OCI-LY7 (cell line): Measurements from ENCODE around the gene RNF208. TPM values are rescaled to one million over a fixed set of nuclear protein-coding genes. Genes with fewer than 3 reads are reported as not detected.

ENCODE experiments used
- BruUV-seq: library from RNA; stranded (reverse); fragments of 400-500 nt; replicated peaks from 2 replicates; lab custom pipeline; 2021; lab: Mats Ljungman, UMichigan
- CTCF ChIA-PET: fragments of 300-600 bp; sonication (Branson Sonifier 250); formaldehyde crosslinking; loops from one replicate; lab custom pipeline; 2022; ENCODE audit warnings: antibody characterized with exemption; ENCODE audit not compliant: unreplicated experiment; lab: Charles Lee
- POLR2A ChIA-PET: fragments of 300-600 bp; sonication (Branson Sonifier 250); formaldehyde crosslinking; loops from one replicate; lab custom pipeline; 2022; ENCODE audit warnings: antibody characterized with exemption; lab: Charles Lee
- DNase-seq: peaks from one replicate; pipeline ENCODE4 v3.0.0-alpha.2; 2015; ENCODE audit warnings: low spot score
- H2AFZ ChIP-seq: fragments of 200-600 bp; sonication (generic), shearing (Covaris generic); 2 replicates; pipeline ENCODE4 v1.6.1; 2014; ENCODE audit warnings: mild to moderate bottlenecking, antibody characterized with exemption, low read length, moderate library complexity
- H3K27ac ChIP-seq: fragments of 200-600 bp; sonication (generic); 2 replicates; pipeline ENCODE4 v1.5.1; 2014; ENCODE audit warnings: mixed run types, low read depth, mild to moderate bottlenecking, moderate library complexity, low read length, inconsistent platforms; ENCODE audit not compliant: poor library complexity, severe bottlenecking
- H3K36me3 ChIP-seq: fragments of 200-600 bp; sonication (generic); 2 replicates; pipeline ENCODE4 v1.6.1; 2014; ENCODE audit warnings: mild to moderate bottlenecking, antibody characterized with exemption, low read length, moderate library complexity, mixed read lengths; ENCODE audit not compliant: insufficient read depth
- H3K4me1 ChIP-seq: fragments of 200-600 bp; sonication (generic); 2 replicates; pipeline ENCODE4 v1.5.1; 2014; ENCODE audit warnings: mild to moderate bottlenecking, low read length; ENCODE audit not compliant: insufficient read depth, poor library complexity, severe bottlenecking
- H3K4me2 ChIP-seq: fragments of 200-600 bp; sonication (generic); 2 replicates; pipeline ENCODE4 v1.6.1; 2014; ENCODE audit warnings: mild to moderate bottlenecking, low read length
- H3K4me3 ChIP-seq: fragments of 200-600 bp; sonication (generic); 2 replicates; pipeline ENCODE4 v1.5.1; 2014; ENCODE audit warnings: mild to moderate bottlenecking, low read depth, low read length; ENCODE audit not compliant: poor library complexity, severe bottlenecking
- H3K79me2 ChIP-seq: fragments of 200-600 bp; sonication (generic); 2 replicates; pipeline ENCODE4 v1.6.1; 2016; ENCODE audit warnings: low read depth, mild to moderate bottlenecking, low read length, moderate library complexity, mixed read lengths; ENCODE audit not compliant: insufficient read depth
- H3K9me2 ChIP-seq: fragments of 200-600 bp; sonication (generic); 2 replicates; pipeline ENCODE4 v1.6.1; 2016; ENCODE audit warnings: mild to moderate bottlenecking, low read length, mixed read lengths; ENCODE audit not compliant: insufficient read depth
- H3K9me3 ChIP-seq: fragments of 200-600 bp; sonication (generic); 2 replicates; pipeline ENCODE4 v1.6.1; 2014; ENCODE audit warnings: mild to moderate bottlenecking, mixed run types, low read length, mixed read lengths
- H4K20me1 ChIP-seq: fragments of 200-600 bp; sonication (generic); 2 replicates; pipeline ENCODE4 v1.6.1; 2014; ENCODE audit warnings: mild to moderate bottlenecking, antibody characterized with exemption, low read length, moderate library complexity, mixed read lengths; ENCODE audit not compliant: insufficient read depth
- EZH2phosphoT487 ChIP-seq: fragments of 200-600 bp; sonication (generic); IDR thresholded peaks from 2 replicates; pipeline ENCODE4 v1.6.1; 2018; ENCODE audit warnings: low read depth, borderline replicate concordance, mild to moderate bottlenecking, mixed run types, antibody characterized with exemption, low read length, moderate library complexity, mixed read lengths
- intact Hi-C: fragments of 100-400 bp; cut with micrococcal nuclease; formaldehyde crosslinking; loops from one replicate; pipeline ENCODE4 v1.10.0; 2022; ENCODE audit not compliant: unreplicated experiment
- total RNA-seq, 2 experiments: library from RNA; depleted of rRNA in 1 of 2; stranded (reverse); fragments of >200 nt in 1 of 2; shearing (Covaris generic) in 1 of 2; gene quantifications; 2 replicates each; pipeline ENCODE4 v1.2.3, GENCODE V29; 2014 to 2022
- TF ChIP-seq, protein P1 (sequence below): fragments of 200-600 bp; sonication (generic); conservative IDR thresholded peaks from 2 replicates; pipeline ENCODE4 v1.5.1; 2014; ENCODE audit warnings: mild to moderate bottlenecking, antibody characterized with exemption, low read length, moderate library complexity, mixed read lengths

RNF208 gene
- total RNA-seq, 2 experiments from 2014 or later: 0.47 to 5.5 TPM

DNA sequence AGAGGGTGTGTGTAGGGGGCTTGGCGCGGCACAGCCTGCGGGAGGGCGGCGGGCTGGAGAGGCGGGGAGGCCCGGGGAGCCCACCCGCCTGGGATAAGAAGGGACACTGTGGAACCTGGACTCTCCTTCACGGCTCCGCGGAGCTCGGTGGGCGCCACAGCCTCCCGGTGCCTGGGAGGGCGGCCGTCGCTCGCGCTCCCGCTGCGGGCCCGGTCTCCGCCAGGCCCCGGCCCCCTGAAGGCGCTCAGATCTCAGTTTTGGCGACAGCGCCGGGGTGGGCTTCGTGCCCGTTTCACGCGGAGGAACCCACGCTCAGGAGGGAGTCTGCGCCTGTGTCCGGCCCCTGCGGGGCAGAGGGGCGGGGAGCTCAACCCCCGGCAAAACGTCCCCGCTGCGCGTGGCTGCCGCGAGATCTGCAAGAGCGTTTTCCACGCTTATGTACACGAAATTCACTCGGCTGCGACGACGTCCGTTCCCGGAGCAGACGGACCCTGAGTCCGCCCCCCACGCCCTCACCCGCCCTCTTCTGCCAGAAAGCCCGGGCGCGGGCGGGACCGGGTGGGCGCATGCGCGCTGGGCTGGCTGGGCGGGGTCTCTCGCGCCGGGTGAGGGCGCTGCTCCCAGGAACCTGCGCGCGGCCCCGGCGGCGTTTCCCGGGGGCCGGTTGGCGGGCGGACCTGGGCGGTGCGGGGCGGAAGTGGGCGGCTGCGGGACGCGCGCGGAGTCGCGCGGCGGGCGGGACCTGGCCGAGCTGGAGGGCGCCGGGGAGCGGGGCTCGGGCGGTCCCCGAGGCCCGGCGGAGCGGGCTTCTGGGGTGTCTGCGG lies 32.8 kb upstream of the RNF208 start, which contains the start of gene NELFB:
Gene NELFB (plus strand): TSS at position 704 of the 824 bp plus-strand sequence.
- H3K4me3 ChIP-seq: peak within 1 kb of the TSS; percentile 98
- peak within 1 kb of the TSS; percentile 94 for H3K4me2 ChIP-seq
- no TSS peak for BruUV-seq
- peak; percentile 92 for DNase-seq
- H3K4me1 ChIP-seq: peaks cover 53% of the 10 kb centered on the region
- peaks cover 5% of the 10 kb centered on the region; the same call in 1 of the 2 replicates for H4K20me1 ChIP-seq
- no peaks in the 10 kb centered on the region for H3K9me2 ChIP-seq
- H3K36me3 ChIP-seq: peaks cover 36% of the 10 kb centered on the region
- ChIA-PET CTCF (interaction anchor here (0.6 kb wide), 1 partner anchor 191 kb away, joined by 3 read pairs; no protein-coding TSS in a partner anchor), POLR2A (interaction anchor here (0.7 to 4.4 kb wide), 8 partner anchors 12 to 125 kb away, joined by 3 to 26 read pairs (median 6); partner anchors contain the start of gene TUBB4B)
- peaks cover 24% of the 10 kb centered on the region for H3K79me2 ChIP-seq
- peak within 1 kb of the TSS; percentile 62 for H3K27ac ChIP-seq
- no peaks in the 10 kb centered on the region for H3K9me3 ChIP-seq
- H2AFZ ChIP-seq: peak within 1 kb of the TSS; percentile 76
- TF ChIP-seq, protein P1, sequence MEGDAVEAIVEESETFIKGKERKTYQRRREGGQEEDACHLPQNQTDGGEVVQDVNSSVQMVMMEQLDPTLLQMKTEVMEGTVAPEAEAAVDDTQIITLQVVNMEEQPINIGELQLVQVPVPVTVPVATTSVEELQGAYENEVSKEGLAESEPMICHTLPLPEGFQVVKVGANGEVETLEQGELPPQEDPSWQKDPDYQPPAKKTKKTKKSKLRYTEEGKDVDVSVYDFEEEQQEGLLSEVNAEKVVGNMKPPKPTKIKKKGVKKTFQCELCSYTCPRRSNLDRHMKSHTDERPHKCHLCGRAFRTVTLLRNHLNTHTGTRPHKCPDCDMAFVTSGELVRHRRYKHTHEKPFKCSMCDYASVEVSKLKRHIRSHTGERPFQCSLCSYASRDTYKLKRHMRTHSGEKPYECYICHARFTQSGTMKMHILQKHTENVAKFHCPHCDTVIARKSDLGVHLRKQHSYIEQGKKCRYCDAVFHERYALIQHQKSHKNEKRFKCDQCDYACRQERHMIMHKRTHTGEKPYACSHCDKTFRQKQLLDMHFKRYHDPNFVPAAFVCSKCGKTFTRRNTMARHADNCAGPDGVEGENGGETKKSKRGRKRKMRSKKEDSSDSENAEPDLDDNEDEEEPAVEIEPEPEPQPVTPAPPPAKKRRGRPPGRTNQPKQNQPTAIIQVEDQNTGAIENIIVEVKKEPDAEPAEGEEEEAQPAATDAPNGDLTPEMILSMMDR: no peak
- intact Hi-C loops: loop anchor here (1.0 kb wide), 1 partner anchor 14 kb away; the partner anchor contains the start of gene TUBB4B

DNA sequence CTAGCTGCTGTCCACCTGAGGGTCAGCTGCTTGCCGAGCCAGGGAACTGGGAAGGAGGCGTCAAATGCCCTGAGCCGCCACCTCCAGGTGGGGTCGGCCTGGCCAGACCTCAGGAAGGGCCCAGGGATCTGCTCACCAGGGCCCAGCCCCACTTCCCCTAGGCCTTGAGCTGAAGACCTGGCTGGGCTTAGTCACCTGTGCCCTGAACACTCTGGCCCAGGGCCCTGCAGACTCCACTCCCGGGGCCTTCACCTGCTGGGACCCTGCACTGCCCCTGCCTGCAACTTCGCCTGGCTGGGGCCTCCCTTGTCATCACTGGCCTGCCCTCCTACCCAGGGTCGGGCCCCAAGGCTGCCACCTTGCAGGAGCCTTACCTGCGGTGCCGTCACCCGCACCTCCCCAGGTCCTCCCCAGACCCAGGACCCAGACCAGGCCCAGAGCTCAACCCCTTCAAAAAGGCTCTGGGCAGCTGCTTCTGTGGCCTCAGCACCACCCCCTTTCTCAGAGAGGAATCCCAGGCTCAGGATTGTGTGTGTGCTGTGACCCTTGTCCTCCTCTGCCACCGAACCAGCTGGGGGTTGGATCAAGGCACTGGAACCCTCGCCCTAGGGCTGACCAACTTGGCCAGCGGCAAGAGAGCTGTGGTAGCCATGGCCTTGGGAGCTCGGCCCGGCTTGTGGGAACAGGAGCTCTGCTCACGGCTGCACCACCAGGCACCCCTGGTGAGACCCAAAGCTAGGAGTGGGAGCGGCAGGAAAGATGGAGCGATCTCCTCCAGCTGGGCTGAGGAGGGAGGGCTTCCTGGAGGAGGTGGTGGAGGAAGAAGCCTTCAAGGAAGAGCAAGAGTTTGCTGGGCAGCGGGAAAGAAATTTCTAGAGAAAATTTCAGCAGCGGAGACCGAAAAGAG lies 31.9 kb upstream of the RNF208 start:
- Histone ChIP-seq H3K4me3 (peak overlapping the region; percentile 98), H3K4me1 (peaks cover 53% of the 10 kb centered on the region), H3K27ac (peak overlapping the region; percentile 58), H3K79me2 (peaks cover 23% of the 10 kb centered on the region), H4K20me1 (peaks cover 5% of the 10 kb centered on the region; the same call in 1 of the 2 replicates), H3K36me3 (peaks cover 32% of the 10 kb centered on the region), H2AFZ (no peak overlapping the region; the same call in 1 of the 2 replicates), H3K4me2 (peak overlapping the region; percentile 94), H3K9me2 (no peaks in the 10 kb centered on the region), H3K9me3 (no peaks in the 10 kb centered on the region)
- intact Hi-C loops: no loop called here
- TF ChIP-seq, protein P1: no peak
- no peak for TF ChIP-seq EZH2phosphoT487
- CTCF ChIA-PET: interaction anchor here (0.6 kb wide), 1 partner anchor 190 kb away, joined by 3 read pairs; no protein-coding TSS in a partner anchor
- DNase-seq: no peak
- BruUV-seq: no TSS peak
- POLR2A ChIA-PET: interaction anchor here (0.7 to 4.4 kb wide), 9 partner anchors 12 to 124 kb away, joined by 3 to 26 read pairs (median 4); partner anchors contain the start of gene TUBB4B
